Breast epithelium (tissue), 3 donors: ENCODE results near the gene GABRB3.

Source experiments
- POLR2A ChIP-seq: fragments of 450-650 bp; IDR thresholded peaks from one replicate; pipeline ENCODE4 v1.6.1; 2016; ENCODE audit warnings: antibody characterized with exemption, mild to moderate bottlenecking, moderate library complexity
- POLR2AphosphoS5 ChIP-seq, 3 donors: sonication (generic); formaldehyde crosslinking; IDR thresholded peaks; one replicate each; pipeline ENCODE4 v1.6.1; 2017; ENCODE audit warnings: antibody characterized with exemption in 3 of 3

DNA sequence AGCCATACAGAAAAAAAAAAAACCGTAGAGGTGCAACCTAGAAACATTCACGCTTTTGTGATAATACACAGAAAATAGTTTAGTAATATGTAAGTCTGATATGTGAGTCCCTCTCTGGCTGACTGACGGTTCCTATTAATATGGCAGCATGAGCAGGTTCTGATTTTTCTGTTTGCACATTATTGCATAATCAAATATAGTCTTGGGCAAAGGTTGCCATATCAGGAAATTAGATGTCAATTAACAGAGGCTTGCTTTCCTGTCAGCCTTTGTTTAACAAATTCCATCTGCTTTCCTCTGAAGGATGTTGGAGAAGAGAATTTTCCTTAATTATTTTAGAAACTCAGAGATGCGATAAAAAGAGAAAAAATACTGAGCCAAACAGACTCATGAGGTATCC is 14.8 kb downstream of the GABRB3 start:
- TF ChIP-seq POLR2A (no peak), POLR2AphosphoS5 (IDR thresholded peaks at IDR 0.05) (no peak)
